ENCODE measurements around the gene ERAL1. TPM values are rescaled to one million over a fixed set of nuclear protein-coding genes. Genes with fewer than 3 reads are reported as not detected.

The ERAL1 gene
- polyA plus RNA-seq, 3 donors, result 27.7 to 34.5 (median 33.8) TPM

GRCh38 chr17:28883967-28884702 lies 29.3 kb downstream of the ERAL1 start:
- Mint-ChIP-seq H3K27ac (peak overlapping the region in 3 of 7 donors; percentile 5 to 46 (median 30)), H3K4me3 (no peak overlapping the region), H3K9me3 (peaks cover 0 to 2% (median 0%) of the 10 kb centered on the region in 7 donors), H3K27me3 (ENCODE audit: low read depth in 3 of 3) (peaks cover 0 to 2% (median 0%) of the 10 kb centered on the region in 3 donors), H3K36me3 (peaks cover 84 to 98% of the 10 kb centered on the region in 2 donors), H3K4me1 (peaks cover 2% of the 10 kb centered on the region)
- Histone ChIP-seq H3K36me3 (replicated peaks in 1 of 2; ENCODE audit: control insufficient read depth in 1 of 2, insufficient read depth in 2 of 2, low read length in 2 of 2) (peaks cover 96 to 100% of the 10 kb centered on the region in 2 donors), H2AFZ (ENCODE audit: insufficient read depth, low read depth, low read length, poor library complexity, severe bottlenecking) (no peak overlapping the region), H3K27ac (ENCODE audit: low read depth in 1 of 2, low read length in 2 of 2) (no peak overlapping the region), H3K4me1 (ENCODE audit: control insufficient read depth in 1 of 2, insufficient read depth in 2 of 2, low read length in 2 of 2) (no peaks in the 10 kb centered on the region), H3K9ac (ENCODE audit: insufficient read depth, low read length, poor library complexity, severe bottlenecking) (no peak overlapping the region), H3K4me2 (replicated peaks; ENCODE audit: extremely low read depth, low read length, poor library complexity, severe bottlenecking) (no peak overlapping the region), H3K79me2 (ENCODE audit: insufficient read depth, low read length) (peaks cover 34% of the 10 kb centered on the region), H3K27me3 (ENCODE audit: control insufficient read depth in 2 of 2, insufficient read depth in 2 of 2, low read length in 2 of 2) (no peaks in the 10 kb centered on the region), H4K20me1 (ENCODE audit: insufficient read depth, low read length) (peaks cover 99% of the 10 kb centered on the region), H3K9me3 (replicated peaks in 1 of 2; ENCODE audit: control insufficient read depth in 1 of 2, insufficient read depth in 1 of 2, low read length in 2 of 2) (no peaks in the 10 kb centered on the region), H3K4me3 (replicated peaks in 1 of 3; ENCODE audit: low read depth in 2 of 3, low read length in 3 of 3) (no peak overlapping the region)
- TF ChIP-seq CTCF (IDR thresholded peaks at IDR 0.05), result no peak
- DNase-seq, result no peak
- intact Hi-C loops (cut with micrococcal nuclease), result no loop called here
- WGBS (ENCODE audit: insufficient coverage), result 93% methylated on average over 26 of the region's 27 CpGs

GRCh38 chr17:28885363-28885762 lies 30.5 kb downstream of the ERAL1 start:
- H3K4me3 Mint-ChIP-seq, result no peak overlapping the region
- DNase-seq, result no peak
- no peak for TF ChIP-seq CTCF (IDR thresholded peaks at IDR 0.05)
- Histone ChIP-seq H3K9me3 (replicated peaks in 1 of 2; ENCODE audit: control insufficient read depth in 1 of 2, insufficient read depth in 1 of 2, low read length in 2 of 2) (no peaks in the 10 kb centered on the region), H3K27ac (ENCODE audit: low read depth in 1 of 2, low read length in 2 of 2) (no peak overlapping the region), H3K79me2 (ENCODE audit: insufficient read depth, low read length) (peaks cover 45% of the 10 kb centered on the region), H3K4me1 (ENCODE audit: control insufficient read depth in 1 of 2, insufficient read depth in 2 of 2, low read length in 2 of 2) (peaks cover 3 to 6% of the 10 kb centered on the region in 2 donors), H3K9ac (ENCODE audit: insufficient read depth, low read length, poor library complexity, severe bottlenecking) (no peak overlapping the region), H3K4me2 (replicated peaks; ENCODE audit: extremely low read depth, low read length, poor library complexity, severe bottlenecking) (no peak overlapping the region), H2AFZ (ENCODE audit: insufficient read depth, low read depth, low read length, poor library complexity, severe bottlenecking) (no peak overlapping the region), H3K36me3 (replicated peaks in 1 of 2; ENCODE audit: control insufficient read depth in 1 of 2, insufficient read depth in 2 of 2, low read length in 2 of 2) (peaks cover 84 to 89% of the 10 kb centered on the region in 2 donors), H3K27me3 (ENCODE audit: control insufficient read depth in 2 of 2, insufficient read depth in 2 of 2, low read length in 2 of 2) (no peaks in the 10 kb centered on the region), H4K20me1 (ENCODE audit: insufficient read depth, low read length) (peaks cover 99% of the 10 kb centered on the region), H3K4me3 (replicated peaks in 1 of 3; ENCODE audit: low read depth in 2 of 3, low read length in 3 of 3) (no peak overlapping the region)
- peaks cover 72 to 94% of the 10 kb centered on the region in 2 donors for H3K36me3 Mint-ChIP-seq
- H3K9me3 Mint-ChIP-seq, result no peaks in the 10 kb centered on the region
- peaks cover 0 to 2% (median 0%) of the 10 kb centered on the region in 3 donors for H3K27me3 Mint-ChIP-seq (ENCODE audit: low read depth in 3 of 3)
- 94% methylated on average over 3 of the region's 4 CpGs for WGBS (ENCODE audit: insufficient coverage)
- intact Hi-C loops (cut with micrococcal nuclease), result no loop called here
- peaks cover 7% of the 10 kb centered on the region for H3K4me1 Mint-ChIP-seq
- H3K27ac Mint-ChIP-seq, result peak overlapping the region in 2 of 7 donors; percentile 53 to 61
